Aorta (tissue), 4 donors: ENCODE data around the gene SMTNL2. TPM values are rescaled to one million over a fixed set of nuclear protein-coding genes. Genes with fewer than 3 reads are reported as not detected.

Experiments used
- polyA plus RNA-seq, 2 donors: library from polyadenylated mRNA; stranded (reverse); fragments of 200-250 nt; gene quantifications; one replicate each; pipeline ENCODE4 v1.2.3, GENCODE V29; 2013
- total RNA-seq, 2 donors: library from RNA; stranded (reverse); fragmentation: NEBNext Ultra II Directional; extraction: Animal tissue kit (Norgen Biotek cat#: 25700); gene quantifications; one replicate each; pipeline ENCODE4 v1.2.1, GENCODE V29; 2021
- donor health status: healthy with polysubstance abuse.
- donor health status: Bipolar disorder and iron deficiency.
- donor health status: DM: no; HTN: no; CAD: no.
- donor health status: DM: yes; HTN: yes; CAD: no.

The SMTNL2 gene
- total and polyA plus RNA-seq, 4 donors: 0.49 to 1.7 TPM; not detected in 2

Other genes with a start within 250 kb of the SMTNL2 start
- 10 to 100 TPM; 48.3 TPM for gene UBE2G1, start 217.9 kb upstream of the SMTNL2 start, total RNA-seq
- 10 to 100 TPM; 15.5 to 20.4 TPM for gene UBE2G1, start 217.9 kb upstream of the SMTNL2 start, polyA plus RNA-seq
- gene SPNS3, start 150.6 kb upstream of the SMTNL2 start, total RNA-seq: 1 to 10 TPM in 1 of 2 donors, under 1 TPM in 1; 0.19 to 1.2 TPM
- under 1 TPM in 1 of 2 donors, not detected in 1; 0.25 TPM for gene SPNS3, start 150.6 kb upstream of the SMTNL2 start, polyA plus RNA-seq
- gene SPNS2, start 85.6 kb upstream of the SMTNL2 start, total RNA-seq: 10 to 100 TPM; 31.3 to 56.2 TPM
- 1 to 10 TPM; 2.3 to 3.1 TPM for gene SPNS2, start 85.6 kb upstream of the SMTNL2 start, polyA plus RNA-seq
- gene MYBBP1A, start 29.1 kb upstream of the SMTNL2 start, total RNA-seq: 10 to 100 TPM; 35.2 to 36.6 TPM
- 10 to 100 TPM in 1 of 2 donors, 1 to 10 TPM in 1; 8.0 to 37.6 TPM for gene MYBBP1A, start 29.1 kb upstream of the SMTNL2 start, polyA plus RNA-seq
- gene GGT6, start 24.0 kb upstream of the SMTNL2 start, total RNA-seq: not detected
- 1 to 10 TPM in 1 of 2 donors, not detected in 1; 3.5 TPM for gene GGT6, start 24.0 kb upstream of the SMTNL2 start, polyA plus RNA-seq
- not detected for gene ALOX15, start 57.1 kb downstream of the SMTNL2 start, total RNA-seq
- gene ALOX15, start 57.1 kb downstream of the SMTNL2 start, polyA plus RNA-seq: not detected
- gene PELP1, start 119.6 kb downstream of the SMTNL2 start, total RNA-seq: 10 to 100 TPM; 34.6 to 49.4 TPM
- gene PELP1, start 119.6 kb downstream of the SMTNL2 start, polyA plus RNA-seq: 10 to 100 TPM; 11.0 to 39.2 TPM
- 100 to 1,000 TPM in 1 of 2 donors, 10 to 100 TPM in 1; 71.8 to 119 TPM for gene ARRB2, start 126.1 kb downstream of the SMTNL2 start, total RNA-seq
- gene ARRB2, start 126.1 kb downstream of the SMTNL2 start, polyA plus RNA-seq: 10 to 100 TPM; 23.2 to 55.2 TPM
- 10 to 100 TPM in 1 of 2 donors, 1 to 10 TPM in 1; 7.9 to 16.7 TPM for gene MED11, start 146.9 kb downstream of the SMTNL2 start, total RNA-seq
- gene MED11, start 146.9 kb downstream of the SMTNL2 start, polyA plus RNA-seq: 10 to 100 TPM; 26.2 to 41.1 TPM
- 1 to 10 TPM; 2.1 to 7.7 TPM for gene ZMYND15, start 155.3 kb downstream of the SMTNL2 start, total RNA-seq
- gene ZMYND15, start 155.3 kb downstream of the SMTNL2 start, polyA plus RNA-seq: 1 to 10 TPM in 1 of 2 donors, under 1 TPM in 1; 0.87 to 1.0 TPM
- gene CXCL16, start 155.4 kb downstream of the SMTNL2 start, total RNA-seq: 10 to 100 TPM; 35.9 to 64.0 TPM
- gene CXCL16, start 155.4 kb downstream of the SMTNL2 start, polyA plus RNA-seq: 10 to 100 TPM; 11.0 to 33.7 TPM
- not detected for gene TM4SF5, start 187.4 kb downstream of the SMTNL2 start, total RNA-seq
- 10 to 100 TPM in 1 of 2 donors, not detected in 1; 18.4 TPM for gene TM4SF5, start 187.4 kb downstream of the SMTNL2 start, polyA plus RNA-seq
- gene VMO1, start 201.8 kb downstream of the SMTNL2 start, total RNA-seq: 10 to 100 TPM in 1 of 2 donors, 1 to 10 TPM in 1; 6.6 to 19.3 TPM
- 10 to 100 TPM in 1 of 2 donors, 1 to 10 TPM in 1; 1.5 to 15.5 TPM for gene VMO1, start 201.8 kb downstream of the SMTNL2 start, polyA plus RNA-seq
- gene GLTPD2, start 204.4 kb downstream of the SMTNL2 start, total RNA-seq: not detected
- gene GLTPD2, start 204.4 kb downstream of the SMTNL2 start, polyA plus RNA-seq: 1 to 10 TPM in 1 of 2 donors, not detected in 1; 3.4 TPM
- 10 to 100 TPM; 78.3 to 91.8 TPM for gene PSMB6, start 211.6 kb downstream of the SMTNL2 start, total RNA-seq
- gene PSMB6, start 211.6 kb downstream of the SMTNL2 start, polyA plus RNA-seq: 100 to 1,000 TPM; 171 to 186 TPM
- 10 to 100 TPM; 25.3 to 65.0 TPM for gene PLD2, start 222.6 kb downstream of the SMTNL2 start, total RNA-seq
- gene PLD2, start 222.6 kb downstream of the SMTNL2 start, polyA plus RNA-seq: 10 to 100 TPM in 1 of 2 donors, 1 to 10 TPM in 1; 8.8 to 32.9 TPM
- gene MINK1, start 248.8 kb downstream of the SMTNL2 start, total RNA-seq: 10 to 100 TPM; 64.2 to 97.5 TPM
- gene MINK1, start 248.8 kb downstream of the SMTNL2 start, polyA plus RNA-seq: 10 to 100 TPM; 22.2 to 40.0 TPM